ENCODE data around the gene TRAF3IP1.
"Not testable (repeated sequence)": the region's sequence is repeated elsewhere in the genome, so short reads cannot be mapped to it uniquely, and the experiment has no call there.

The TRAF3IP1 gene

GRCh38 chr2:238306672-238306998 is 13.7 kb upstream of the TRAF3IP1 start:
- in situ Hi-C loops (cut with MboI; ENCODE audit: low sequenced_read_pairs), result no loop called here

- in situ Hi-C loops (cut with MboI; ENCODE audit: low sequenced_read_pairs), result no loop called here
Observed at GRCh38 chr2:238308177-238308576, 12.1 kb upstream of the TRAF3IP1 start.

GRCh38 chr2:238310721-238311120 is 9.6 kb upstream of the TRAF3IP1 start:
- in situ Hi-C loops (cut with MboI; ENCODE audit: low sequenced_read_pairs), result not testable (repeated sequence)

GRCh38 chr2:238313289-238313990 is 6.9 kb upstream of the TRAF3IP1 start:
- in situ Hi-C loops (cut with MboI; ENCODE audit: low sequenced_read_pairs), result no loop called here

GRCh38 chr2:238313991-238314350 is 6.3 kb upstream of the TRAF3IP1 start:
- in situ Hi-C loops (cut with MboI; ENCODE audit: low sequenced_read_pairs), result no loop called here

GRCh38 chr2:238314576-238314975 is 5.7 kb upstream of the TRAF3IP1 start:
- in situ Hi-C loops (cut with MboI; ENCODE audit: low sequenced_read_pairs), result no loop called here

GRCh38 chr2:238315031-238315595 is 5.2 kb upstream of the TRAF3IP1 start:
- in situ Hi-C loops (cut with MboI; ENCODE audit: low sequenced_read_pairs), result no loop called here

- in situ Hi-C loops (cut with MboI; ENCODE audit: low sequenced_read_pairs), result no loop called here
Observed at GRCh38 chr2:238320648-238321281, 447 bp downstream of the TRAF3IP1 start.

GRCh38 chr2:238321467-238321866 is 1.1 kb downstream of the TRAF3IP1 start:
- in situ Hi-C loops (cut with MboI; ENCODE audit: low sequenced_read_pairs), result no loop called here

GRCh38 chr2:238322001-238322411 is 1.7 kb downstream of the TRAF3IP1 start:
- in situ Hi-C loops (cut with MboI; ENCODE audit: low sequenced_read_pairs), result no loop called here

- in situ Hi-C loops (cut with MboI; ENCODE audit: low sequenced_read_pairs), result not testable (repeated sequence)
Observed at GRCh38 chr2:238324248-238324647, 3.9 kb downstream of the TRAF3IP1 start.

GRCh38 chr2:238325694-238326093 is 5.4 kb downstream of the TRAF3IP1 start:
- in situ Hi-C loops (cut with MboI; ENCODE audit: low sequenced_read_pairs), result no loop called here

- in situ Hi-C loops (cut with MboI; ENCODE audit: low sequenced_read_pairs), result no loop called here
Observed at GRCh38 chr2:238326801-238327365, 6.6 kb downstream of the TRAF3IP1 start.

GRCh38 chr2:238327751-238328150 is 7.4 kb downstream of the TRAF3IP1 start:
- in situ Hi-C loops (cut with MboI; ENCODE audit: low sequenced_read_pairs), result no loop called here

GRCh38 chr2:238330391-238330790 is 10.1 kb downstream of the TRAF3IP1 start:
- in situ Hi-C loops (cut with MboI; ENCODE audit: low sequenced_read_pairs), result no loop called here

- in situ Hi-C loops (cut with MboI; ENCODE audit: low sequenced_read_pairs), result no loop called here
Observed at GRCh38 chr2:238331916-238332315, 11.6 kb downstream of the TRAF3IP1 start.

GRCh38 chr2:238334885-238335284 is 14.6 kb downstream of the TRAF3IP1 start:
- in situ Hi-C loops (cut with MboI; ENCODE audit: low sequenced_read_pairs), result no loop called here

- in situ Hi-C loops (cut with MboI; ENCODE audit: low sequenced_read_pairs), result not testable (repeated sequence)
Observed at GRCh38 chr2:238335591-238335990, 15.3 kb downstream of the TRAF3IP1 start.

GRCh38 chr2:238336151-238336550 is 15.8 kb downstream of the TRAF3IP1 start:
- in situ Hi-C loops (cut with MboI; ENCODE audit: low sequenced_read_pairs), result no loop called here

GRCh38 chr2:238336793-238337444 is 16.6 kb downstream of the TRAF3IP1 start:
- in situ Hi-C loops (cut with MboI; ENCODE audit: low sequenced_read_pairs), result no loop called here

GRCh38 chr2:238337846-238338245 is 17.5 kb downstream of the TRAF3IP1 start:
- in situ Hi-C loops (cut with MboI; ENCODE audit: low sequenced_read_pairs), result no loop called here

Data from hTERT RPE-1 (cell line).